NCI-H2171 treated with DMSO at 0.1 percent for 48 hours (cell line): ENCODE results near the gene IRF3.
"Not testable (repeated sequence)": the region's sequence is repeated elsewhere in the genome, so short reads cannot be mapped to it uniquely, and the experiment has no call there.

Experiments used
- DNase-seq: peaks from one replicate; lab custom pipeline; 2025; lab: John Stamatoyannopoulos, UW

IRF3 gene

DNA sequence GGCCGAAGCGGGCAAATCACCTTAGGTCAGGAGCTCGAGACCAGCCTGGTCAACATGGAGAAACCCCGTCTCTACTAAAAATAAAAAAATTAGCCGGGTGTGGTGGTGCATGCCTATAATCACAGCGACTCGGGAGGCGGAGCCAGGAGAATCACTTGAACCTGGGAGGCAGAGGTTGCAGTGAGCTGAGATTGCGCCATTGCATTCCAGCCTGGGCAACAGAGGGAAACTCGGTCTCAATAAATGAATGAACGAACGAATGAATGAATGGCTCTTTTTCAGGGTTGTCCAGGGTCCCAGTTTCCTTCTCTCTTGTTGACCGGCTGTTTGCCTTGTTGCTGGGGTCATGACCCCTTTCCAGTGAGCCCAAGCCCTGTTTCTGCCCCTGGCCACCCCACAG, 47.8 kb downstream of the IRF3 start:
- DNase-seq, result not testable (repeated sequence)

DNA sequence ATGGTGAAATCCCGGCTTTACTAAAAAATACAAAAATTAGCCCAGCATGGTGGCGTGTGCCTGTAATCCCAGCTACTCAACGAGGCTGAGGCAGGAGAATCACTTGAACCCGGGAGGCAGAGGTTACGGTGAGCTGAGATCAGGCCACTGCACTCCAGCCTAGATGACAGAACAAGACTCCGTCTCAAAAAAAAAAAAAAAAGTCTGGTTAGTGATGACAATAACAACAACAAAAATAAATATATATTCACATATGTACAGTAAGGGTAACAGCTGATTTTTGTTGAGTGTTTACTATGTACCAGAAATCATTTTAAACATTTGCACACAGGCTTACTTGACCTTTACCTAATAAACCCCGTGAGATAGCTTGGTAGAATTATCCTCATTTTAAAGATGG, 48.7 kb downstream of the IRF3 start:
- no peak for DNase-seq

DNA sequence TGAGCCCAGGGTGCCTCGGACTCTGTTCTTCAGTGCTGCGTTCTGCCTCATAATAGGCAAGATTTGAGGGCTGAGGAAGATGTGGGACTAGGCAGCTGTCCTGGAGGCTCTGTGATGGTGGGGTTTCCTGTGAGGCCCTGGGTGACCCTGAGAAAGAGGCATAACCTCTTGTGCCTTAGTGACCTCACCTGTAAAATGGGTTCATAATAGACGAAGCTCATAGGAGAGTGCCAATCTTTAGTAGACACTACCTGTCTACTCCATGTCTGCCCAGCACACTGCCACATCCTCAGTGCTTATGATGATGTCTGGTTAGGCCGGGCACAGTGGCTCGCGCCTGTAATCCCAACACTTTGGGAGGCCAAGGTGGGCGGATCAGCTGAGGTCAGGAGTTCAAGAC, 49.1 kb downstream of the IRF3 start:
- DNase-seq, result no peak

DNA sequence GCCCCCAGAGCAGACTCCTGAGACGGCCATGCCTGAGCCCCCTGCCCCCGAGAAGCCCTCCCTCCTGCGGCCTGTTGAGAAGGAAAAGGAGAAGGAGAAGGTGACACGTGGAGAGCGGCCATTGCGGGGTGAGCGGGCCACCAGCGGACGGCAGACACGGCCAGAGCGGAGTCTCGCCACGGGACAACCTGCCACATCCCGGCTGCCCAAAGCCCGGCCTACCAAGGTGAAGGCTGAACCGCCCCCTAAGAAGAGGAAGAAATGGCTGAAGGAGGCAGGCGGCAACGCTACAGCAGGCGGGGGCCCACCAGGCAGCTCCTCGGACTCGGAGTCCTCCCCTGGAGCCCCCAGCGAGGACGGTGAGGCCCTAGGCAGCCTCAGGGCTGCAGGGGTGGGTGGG, 49.8 kb downstream of the IRF3 start:
- DNase-seq, result no peak

DNA sequence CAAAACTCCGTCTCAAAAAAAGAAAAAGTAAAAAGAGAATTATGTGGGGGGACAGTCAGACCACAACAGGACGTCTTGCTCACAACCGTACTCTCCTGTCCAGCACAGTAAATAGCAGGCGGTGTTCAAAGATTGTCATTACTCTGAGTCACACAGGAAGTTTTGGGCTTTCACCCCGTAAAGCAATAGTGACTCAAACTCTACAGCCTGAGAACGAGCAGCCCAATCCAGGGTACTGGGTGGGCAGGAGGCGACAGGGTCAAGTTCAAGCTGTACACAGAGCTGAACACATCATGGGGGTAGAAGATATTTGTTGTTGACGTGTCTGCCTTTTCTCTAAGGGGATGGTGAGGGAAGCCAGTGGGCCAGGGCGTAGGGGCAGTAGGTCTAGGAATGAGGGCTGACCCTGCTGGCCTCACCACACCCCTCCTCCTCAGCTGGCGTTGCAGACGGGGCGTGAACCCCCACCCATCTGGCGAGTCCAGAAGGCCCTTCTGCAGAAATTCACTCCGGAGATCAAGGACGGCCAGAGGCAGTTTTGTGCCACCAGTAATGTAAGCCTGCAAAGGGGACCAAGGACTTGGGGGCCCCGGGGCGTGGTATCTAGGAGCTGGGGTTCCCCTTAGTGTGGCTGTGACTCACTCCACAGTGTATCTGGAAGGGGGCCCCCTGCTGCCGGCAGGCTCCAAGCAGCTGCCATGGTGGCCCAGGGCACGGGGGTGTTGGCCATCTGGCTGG, 51.4 kb downstream of the IRF3 start:
- no peak for DNase-seq

DNA sequence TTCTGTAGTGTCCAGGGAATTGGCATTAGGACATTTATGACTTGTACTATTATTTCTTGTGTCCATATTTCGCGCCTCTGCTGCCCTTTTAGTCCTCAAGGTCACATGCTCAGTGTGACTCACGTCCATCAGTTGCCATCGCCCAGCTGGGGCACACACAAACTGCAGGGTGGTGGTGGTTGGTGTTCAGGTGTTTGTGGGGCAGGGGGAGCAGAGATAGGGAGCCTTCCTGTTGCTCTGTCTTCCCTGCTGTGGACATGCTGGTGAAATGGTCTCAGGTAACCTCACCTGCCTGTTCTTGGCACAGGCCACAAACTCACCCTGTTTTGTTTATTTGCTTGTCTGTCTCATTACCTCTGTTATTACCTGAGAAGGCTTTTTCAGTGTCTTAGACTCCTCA, 52.3 kb downstream of the IRF3 start:
- no peak for DNase-seq
